ENCODE results near the gene BAX.

BAX gene

DNA sequence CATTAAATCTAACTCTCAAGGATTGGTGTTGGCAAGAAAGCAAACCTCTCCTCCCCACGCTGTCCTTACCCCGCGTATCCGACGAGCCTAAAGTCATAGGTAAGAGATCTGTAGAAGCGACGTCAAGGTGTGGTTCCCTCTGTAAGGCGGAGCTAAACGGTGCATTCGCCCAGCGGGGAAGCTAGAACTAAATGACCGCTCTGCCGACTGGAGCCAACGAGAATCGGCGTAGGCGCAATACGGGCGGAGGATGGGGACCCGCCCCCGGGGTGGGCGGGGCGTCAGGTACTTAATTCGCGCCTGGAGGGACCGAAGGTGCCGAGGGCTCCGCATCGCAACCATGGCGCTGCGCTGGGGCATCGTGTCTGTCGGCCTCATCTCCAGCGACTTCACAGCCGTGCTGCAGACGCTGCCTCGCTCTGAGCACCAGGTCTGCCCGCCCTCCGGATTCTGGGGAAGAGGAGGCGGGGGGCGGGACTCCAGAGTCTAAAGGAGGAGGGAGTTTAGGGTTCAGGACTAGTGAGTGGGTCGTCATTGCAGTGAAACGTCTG, 21.2 kb upstream of the BAX start, which contains the start of gene DHDH:
Gene DHDH (plus strand): TSS at position 318 of the 551 bp plus-strand sequence. CDS start 23 bp downstream, at position 341.
- DNase-seq (ENCODE audit: low spot score): peak; percentile 81
- in situ Hi-C loops (cut with MboI; ENCODE audit: low pct_unique_long_range_greater_than_20kb, low sequenced_read_pairs, unreplicated experiment): no loop called here
- TF ChIP-seq, protein P1, sequence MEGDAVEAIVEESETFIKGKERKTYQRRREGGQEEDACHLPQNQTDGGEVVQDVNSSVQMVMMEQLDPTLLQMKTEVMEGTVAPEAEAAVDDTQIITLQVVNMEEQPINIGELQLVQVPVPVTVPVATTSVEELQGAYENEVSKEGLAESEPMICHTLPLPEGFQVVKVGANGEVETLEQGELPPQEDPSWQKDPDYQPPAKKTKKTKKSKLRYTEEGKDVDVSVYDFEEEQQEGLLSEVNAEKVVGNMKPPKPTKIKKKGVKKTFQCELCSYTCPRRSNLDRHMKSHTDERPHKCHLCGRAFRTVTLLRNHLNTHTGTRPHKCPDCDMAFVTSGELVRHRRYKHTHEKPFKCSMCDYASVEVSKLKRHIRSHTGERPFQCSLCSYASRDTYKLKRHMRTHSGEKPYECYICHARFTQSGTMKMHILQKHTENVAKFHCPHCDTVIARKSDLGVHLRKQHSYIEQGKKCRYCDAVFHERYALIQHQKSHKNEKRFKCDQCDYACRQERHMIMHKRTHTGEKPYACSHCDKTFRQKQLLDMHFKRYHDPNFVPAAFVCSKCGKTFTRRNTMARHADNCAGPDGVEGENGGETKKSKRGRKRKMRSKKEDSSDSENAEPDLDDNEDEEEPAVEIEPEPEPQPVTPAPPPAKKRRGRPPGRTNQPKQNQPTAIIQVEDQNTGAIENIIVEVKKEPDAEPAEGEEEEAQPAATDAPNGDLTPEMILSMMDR (IDR thresholded peaks at IDR 0.05; ENCODE audit: extremely low read depth, insufficient read depth, missing control alignments): no peak

DNA sequence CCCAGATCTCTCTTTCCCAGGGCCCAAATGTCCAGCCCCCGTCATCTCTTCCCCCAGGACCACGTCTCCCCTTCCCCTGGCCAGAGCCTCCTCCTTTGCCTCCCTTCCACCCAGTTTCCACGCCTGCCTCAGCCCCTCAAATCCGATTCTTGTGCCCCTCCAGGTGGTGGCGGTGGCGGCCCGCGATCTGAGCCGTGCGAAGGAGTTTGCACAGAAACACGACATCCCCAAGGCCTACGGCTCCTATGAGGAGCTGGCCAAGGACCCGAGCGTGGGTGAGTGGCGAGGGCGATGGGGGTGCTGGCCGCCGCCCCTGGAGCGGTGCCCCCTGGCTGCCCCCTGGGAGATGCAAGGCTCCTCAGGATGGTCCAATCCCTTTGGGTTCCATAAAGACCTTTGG, 19.8 kb upstream of the BAX start:
- in situ Hi-C loops (cut with MboI; ENCODE audit: low pct_unique_long_range_greater_than_20kb, low sequenced_read_pairs, unreplicated experiment): no loop called here

DNA sequence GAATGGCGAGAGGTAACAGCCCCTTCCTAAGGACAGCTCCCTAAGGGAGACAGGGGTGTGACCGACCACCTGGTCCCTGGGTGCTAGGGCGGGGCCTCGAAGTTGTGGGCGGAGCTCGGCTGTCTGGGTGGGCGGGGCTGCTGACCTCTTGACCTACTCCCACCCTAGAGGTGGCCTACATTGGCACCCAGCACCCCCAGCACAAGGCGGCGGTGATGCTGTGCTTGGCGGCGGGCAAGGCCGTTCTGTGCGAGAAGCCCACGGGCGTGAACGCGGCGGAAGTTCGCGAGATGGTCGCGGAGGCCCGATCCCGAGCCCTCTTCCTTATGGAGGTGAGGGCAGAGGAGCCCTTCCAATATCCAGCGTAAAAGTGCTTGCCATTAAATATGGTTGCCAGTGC, 18.8 kb upstream of the BAX start:
- in situ Hi-C loops (cut with MboI; ENCODE audit: low pct_unique_long_range_greater_than_20kb, low sequenced_read_pairs, unreplicated experiment): no loop called here
- TF ChIP-seq, protein P1 (IDR thresholded peaks at IDR 0.05; ENCODE audit: extremely low read depth, insufficient read depth, missing control alignments): no peak

More for the DNA sequence above, 19.8 kb upstream of the BAX start:
- TF ChIP-seq, protein P1 (IDR thresholded peaks at IDR 0.05; ENCODE audit: extremely low read depth, insufficient read depth, missing control alignments): no peak
- DNase-seq (ENCODE audit: low spot score): peak; percentile 9

DNA sequence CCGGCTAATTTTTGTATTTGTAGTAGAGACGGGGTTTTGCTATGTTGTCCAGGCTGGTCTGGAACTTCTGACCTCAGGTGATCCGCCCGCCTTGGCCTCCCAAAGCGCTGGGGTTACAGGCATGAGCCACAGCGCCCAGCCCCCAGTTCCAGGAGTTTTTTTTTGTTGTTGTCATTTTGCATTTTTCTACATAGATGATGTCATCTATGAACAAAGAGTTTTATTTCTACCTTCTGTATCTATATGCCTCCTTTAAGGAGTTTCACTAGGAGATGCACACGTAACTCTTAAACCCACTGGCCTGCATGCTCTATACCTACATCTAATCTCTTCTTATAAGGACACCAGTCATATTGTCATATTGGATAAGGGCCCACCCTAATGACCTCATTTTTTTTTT, 16.4 kb upstream of the BAX start:
- in situ Hi-C loops (cut with MboI; ENCODE audit: low pct_unique_long_range_greater_than_20kb, low sequenced_read_pairs, unreplicated experiment): no loop called here
- TF ChIP-seq, protein P1 (IDR thresholded peaks at IDR 0.05; ENCODE audit: extremely low read depth, insufficient read depth, missing control alignments): no peak
- DNase-seq (ENCODE audit: low spot score): no peak

More for the DNA sequence above, 18.8 kb upstream of the BAX start:
- peak; percentile 13 for DNase-seq (ENCODE audit: low spot score)

DNA sequence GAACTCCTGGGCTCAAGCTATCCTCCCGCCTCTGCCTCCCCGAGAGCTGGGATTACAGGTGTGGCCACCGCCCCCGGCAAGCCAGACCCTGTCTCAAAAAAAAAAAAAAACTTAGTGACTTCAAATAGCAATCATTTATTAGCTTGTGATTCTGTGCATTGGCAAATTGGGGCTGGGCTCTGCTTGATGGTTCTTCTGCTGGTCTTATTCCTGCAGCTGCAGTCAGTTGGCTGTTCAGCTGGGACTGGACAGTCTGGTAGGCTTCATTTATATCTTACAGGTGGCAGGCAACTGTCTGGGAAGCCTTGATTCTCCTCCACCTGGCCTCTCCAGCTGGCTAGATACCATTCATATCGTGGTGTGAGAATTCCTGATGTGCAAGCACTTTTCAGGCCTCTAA, 13.8 kb upstream of the BAX start:
- TF ChIP-seq, protein P1 (IDR thresholded peaks at IDR 0.05; ENCODE audit: extremely low read depth, insufficient read depth, missing control alignments): no peak
- peak; percentile 7 for DNase-seq (ENCODE audit: low spot score)
- in situ Hi-C loops (cut with MboI; ENCODE audit: low pct_unique_long_range_greater_than_20kb, low sequenced_read_pairs, unreplicated experiment): no loop called here

DNA sequence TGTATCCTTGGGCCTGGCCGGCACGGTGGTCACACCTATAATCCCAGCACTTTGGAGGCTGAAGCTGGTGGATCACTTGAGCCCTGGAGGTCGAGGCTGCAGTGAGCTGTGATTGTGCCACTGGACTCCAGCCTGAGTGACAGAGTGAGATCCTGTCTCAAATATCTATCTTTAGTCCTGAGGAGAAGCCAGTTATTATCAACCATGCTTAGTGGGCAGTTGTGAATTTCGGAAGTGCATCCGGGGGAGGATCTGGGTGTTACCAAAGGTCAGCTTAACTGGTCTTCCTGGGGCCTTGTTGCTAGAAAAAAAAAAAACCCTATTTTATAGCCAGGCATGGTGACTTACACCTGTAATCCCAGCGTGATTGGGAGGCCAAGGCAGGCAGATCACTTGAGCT, 11.6 kb upstream of the BAX start:
- in situ Hi-C loops (cut with MboI; ENCODE audit: low pct_unique_long_range_greater_than_20kb, low sequenced_read_pairs, unreplicated experiment): no loop called here
- TF ChIP-seq, protein P1 (IDR thresholded peaks at IDR 0.05; ENCODE audit: extremely low read depth, insufficient read depth, missing control alignments): no peak
- DNase-seq (ENCODE audit: low spot score): no peak

Measured in GM13977 (cell line).